ENCODE data around the gene LRRC4. TPM values are rescaled to one million over a fixed set of nuclear protein-coding genes. Genes with fewer than 3 reads are reported as not detected.

The LRRC4 gene
- total and polyA plus RNA-seq, 10 donors = 0.78 to 43.4 (median 15.8) TPM

GRCh38 chr7:128065872-128066271 is 34.6 kb upstream of the LRRC4 start:
- Histone ChIP-seq H3K4me1 (no peaks in the 10 kb centered on the region), H3K4me3 (no peak overlapping the region), H3K27me3 (replicated peaks in 1 of 7) (no peaks in the 10 kb centered on the region), H3K9me3 (no peaks in the 10 kb centered on the region), H3K27ac (no peak overlapping the region), H3K36me3 (peaks cover 0 to 51% (median 2%) of the 10 kb centered on the region in 6 donors)
- TF ChIP-seq CTCF (IDR thresholded peaks at IDR 0.05 in 8 of 11, conservative IDR thresholded peaks at IDR 0.05 in 3 of 11) (no peak), POLR2AphosphoS5 (IDR thresholded peaks at IDR 0.05) (no peak), POLR2A (IDR thresholded peaks at IDR 0.05) (no peak)
- WGBS, 5 donors = 87 to 96% (median 90%) methylated on average over 7 of the region's 7 CpGs
- DNase-seq = no peak
- intact Hi-C loops (cut with DNase I; ENCODE audit: low total_unique reads) = no loop called here

GRCh38 chr7:128063088-128063487 is 31.9 kb upstream of the LRRC4 start:
- Histone ChIP-seq H3K9me3 (no peaks in the 10 kb centered on the region), H3K4me3 (no peak overlapping the region), H3K27me3 (replicated peaks in 1 of 7) (no peaks in the 10 kb centered on the region), H3K36me3 (peaks cover 0 to 62% (median 0%) of the 10 kb centered on the region in 6 donors), H3K27ac (no peak overlapping the region), H3K4me1 (peaks cover 0 to 22% (median 5%) of the 10 kb centered on the region in 6 donors)
- WGBS, 5 donors = 85 to 98% (median 94%) methylated on average over 8 of the region's 8 CpGs
- intact Hi-C loops (cut with DNase I; ENCODE audit: low total_unique reads) = no loop called here
- DNase-seq = no peak
- no peak for TF ChIP-seq POLR2A (IDR thresholded peaks at IDR 0.05)
- TF ChIP-seq POLR2AphosphoS5 (IDR thresholded peaks at IDR 0.05) = no peak
- no peak for TF ChIP-seq CTCF (IDR thresholded peaks at IDR 0.05 in 8 of 11, conservative IDR thresholded peaks at IDR 0.05 in 3 of 11)

- DNase-seq = no peak
- no peak overlapping the region for H3K27ac ChIP-seq
- H3K4me1 ChIP-seq = peaks cover 0 to 23% (median 5%) of the 10 kb centered on the region in 6 donors
- no peak overlapping the region for H3K4me3 ChIP-seq
- no peaks in the 10 kb centered on the region for H3K9me3 ChIP-seq
- WGBS, 5 donors = 93 to 97% (median 93%) methylated on average over 3 of the region's 3 CpGs
- H3K27me3 ChIP-seq (replicated peaks in 1 of 7) = no peaks in the 10 kb centered on the region
- H3K36me3 ChIP-seq = peaks cover 0 to 55% (median 0%) of the 10 kb centered on the region in 6 donors
- TF ChIP-seq POLR2A (IDR thresholded peaks at IDR 0.05) (no peak), CTCF (IDR thresholded peaks at IDR 0.05 in 8 of 11, conservative IDR thresholded peaks at IDR 0.05 in 3 of 11) (no peak), POLR2AphosphoS5 (IDR thresholded peaks at IDR 0.05) (no peak)
- intact Hi-C loops (cut with DNase I; ENCODE audit: low total_unique reads) = no loop called here
Observed at GRCh38 chr7:128060018-128060417, 28.8 kb upstream of the LRRC4 start.

- Histone ChIP-seq H3K27ac (no peak overlapping the region), H3K4me3 (no peak overlapping the region), H3K4me1 (peaks cover 0 to 23% (median 5%) of the 10 kb centered on the region in 6 donors), H3K9me3 (no peaks in the 10 kb centered on the region), H3K36me3 (peaks cover 0 to 51% (median 0%) of the 10 kb centered on the region in 6 donors), H3K27me3 (replicated peaks in 1 of 7) (no peaks in the 10 kb centered on the region)
- no peak for TF ChIP-seq CTCF (IDR thresholded peaks at IDR 0.05 in 8 of 11, conservative IDR thresholded peaks at IDR 0.05 in 3 of 11)
- no peak for TF ChIP-seq POLR2AphosphoS5 (IDR thresholded peaks at IDR 0.05)
- no peak for TF ChIP-seq POLR2A (IDR thresholded peaks at IDR 0.05)
- 73 to 81% (median 79%) methylated on average over 7 of the region's 7 CpGs for WGBS, 5 donors
- DNase-seq = no peak
- intact Hi-C loops (cut with DNase I; ENCODE audit: low total_unique reads) = no loop called here
Observed at GRCh38 chr7:128059143-128059988, 28.1 kb upstream of the LRRC4 start.

Data from spleen (tissue), 11 donors.